ENCODE results near the gene CR1L.

- TF ChIP-seq, protein P1, sequence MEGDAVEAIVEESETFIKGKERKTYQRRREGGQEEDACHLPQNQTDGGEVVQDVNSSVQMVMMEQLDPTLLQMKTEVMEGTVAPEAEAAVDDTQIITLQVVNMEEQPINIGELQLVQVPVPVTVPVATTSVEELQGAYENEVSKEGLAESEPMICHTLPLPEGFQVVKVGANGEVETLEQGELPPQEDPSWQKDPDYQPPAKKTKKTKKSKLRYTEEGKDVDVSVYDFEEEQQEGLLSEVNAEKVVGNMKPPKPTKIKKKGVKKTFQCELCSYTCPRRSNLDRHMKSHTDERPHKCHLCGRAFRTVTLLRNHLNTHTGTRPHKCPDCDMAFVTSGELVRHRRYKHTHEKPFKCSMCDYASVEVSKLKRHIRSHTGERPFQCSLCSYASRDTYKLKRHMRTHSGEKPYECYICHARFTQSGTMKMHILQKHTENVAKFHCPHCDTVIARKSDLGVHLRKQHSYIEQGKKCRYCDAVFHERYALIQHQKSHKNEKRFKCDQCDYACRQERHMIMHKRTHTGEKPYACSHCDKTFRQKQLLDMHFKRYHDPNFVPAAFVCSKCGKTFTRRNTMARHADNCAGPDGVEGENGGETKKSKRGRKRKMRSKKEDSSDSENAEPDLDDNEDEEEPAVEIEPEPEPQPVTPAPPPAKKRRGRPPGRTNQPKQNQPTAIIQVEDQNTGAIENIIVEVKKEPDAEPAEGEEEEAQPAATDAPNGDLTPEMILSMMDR (IDR thresholded peaks at IDR 0.05) = no peak
- TF ChIP-seq, protein P2, sequence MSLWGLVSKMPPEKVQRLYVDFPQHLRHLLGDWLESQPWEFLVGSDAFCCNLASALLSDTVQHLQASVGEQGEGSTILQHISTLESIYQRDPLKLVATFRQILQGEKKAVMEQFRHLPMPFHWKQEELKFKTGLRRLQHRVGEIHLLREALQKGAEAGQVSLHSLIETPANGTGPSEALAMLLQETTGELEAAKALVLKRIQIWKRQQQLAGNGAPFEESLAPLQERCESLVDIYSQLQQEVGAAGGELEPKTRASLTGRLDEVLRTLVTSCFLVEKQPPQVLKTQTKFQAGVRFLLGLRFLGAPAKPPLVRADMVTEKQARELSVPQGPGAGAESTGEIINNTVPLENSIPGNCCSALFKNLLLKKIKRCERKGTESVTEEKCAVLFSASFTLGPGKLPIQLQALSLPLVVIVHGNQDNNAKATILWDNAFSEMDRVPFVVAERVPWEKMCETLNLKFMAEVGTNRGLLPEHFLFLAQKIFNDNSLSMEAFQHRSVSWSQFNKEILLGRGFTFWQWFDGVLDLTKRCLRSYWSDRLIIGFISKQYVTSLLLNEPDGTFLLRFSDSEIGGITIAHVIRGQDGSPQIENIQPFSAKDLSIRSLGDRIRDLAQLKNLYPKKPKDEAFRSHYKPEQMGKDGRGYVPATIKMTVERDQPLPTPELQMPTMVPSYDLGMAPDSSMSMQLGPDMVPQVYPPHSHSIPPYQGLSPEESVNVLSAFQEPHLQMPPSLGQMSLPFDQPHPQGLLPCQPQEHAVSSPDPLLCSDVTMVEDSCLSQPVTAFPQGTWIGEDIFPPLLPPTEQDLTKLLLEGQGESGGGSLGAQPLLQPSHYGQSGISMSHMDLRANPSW (CRISPR knock-in tag; conservative IDR thresholded peaks at IDR 0.05; ENCODE audit: low read depth) = no peak
- TF ChIP-seq NFYB (CRISPR knock-in tag; conservative IDR thresholded peaks at IDR 0.05; ENCODE audit: low read depth) = no peak
- TF ChIP-seq FOXP1 (CRISPR knock-in tag; IDR thresholded peaks at IDR 0.05; ENCODE audit: borderline replicate concordance) = no peak
- TF ChIP-seq, protein P3, sequence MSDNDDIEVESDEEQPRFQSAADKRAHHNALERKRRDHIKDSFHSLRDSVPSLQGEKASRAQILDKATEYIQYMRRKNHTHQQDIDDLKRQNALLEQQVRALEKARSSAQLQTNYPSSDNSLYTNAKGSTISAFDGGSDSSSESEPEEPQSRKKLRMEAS (CRISPR knock-in tag; IDR thresholded peaks at IDR 0.05) = no peak
- TF ChIP-seq CREB1 (CRISPR knock-in tag; IDR thresholded peaks at IDR 0.05) = no peak
- no peak for TF ChIP-seq PRDM15 (CRISPR knock-in tag; IDR thresholded peaks at IDR 0.05)
- TF ChIP-seq USF2 (CRISPR knock-in tag; IDR thresholded peaks at IDR 0.05) = no peak
Measured at GRCh38 chr1:207766569-207766968, 121.6 kb downstream of the CR1L start.

Data from WTC11 (cell line).